ENCODE results near the gene CCL1. TPM values are rescaled to one million over a fixed set of nuclear protein-coding genes. Genes with fewer than 3 reads are reported as not detected.

The CCL1 gene
- total and polyA plus RNA-seq, 2 experiments from 2014 or later, result not detected

- no peak for TF ChIP-seq EZH2 (IDR thresholded peaks at IDR 0.05; ENCODE audit: low read depth, unreplicated experiment)
- no peak for TF ChIP-seq STAT1 (IDR thresholded peaks at IDR 0.05; ENCODE audit: unreplicated experiment)
- no peak for TF ChIP-seq CTCF (conservative IDR thresholded peaks at IDR 0.05; ENCODE audit: low read depth in 2 of 2)
- ATAC-seq (no peak), DNase-seq (ENCODE audit: low spot score) (no peak)
- Histone ChIP-seq H3K9me2 (ENCODE audit: insufficient read depth) (peaks cover 5% of the 10 kb centered on the region), H4K20me1 (replicated peaks; ENCODE audit: insufficient read depth) (no peaks in the 10 kb centered on the region), H3K79me2 (replicated peaks; ENCODE audit: insufficient read depth) (no peaks in the 10 kb centered on the region), H3K36me3 (ENCODE audit: insufficient read depth) (no peaks in the 10 kb centered on the region), H3F3A (replicated peaks; ENCODE audit: low read depth) (no peaks in the 10 kb centered on the region), H3K4me2 (no peak overlapping the region), H3K4me3 (no peak overlapping the region), H3K27ac (ENCODE audit: low read depth) (no peak overlapping the region), H3K27me3 (ENCODE audit: insufficient read depth) (no peaks in the 10 kb centered on the region), H3K4me1 (ENCODE audit: insufficient read depth) (peaks cover 10% of the 10 kb centered on the region), H2AFZ (no peak overlapping the region)
- Mint-ChIP-seq H3K4me3 (no peak overlapping the region), H3K36me3 (ENCODE audit: low read depth) (no peaks in the 10 kb centered on the region), H3K9me3 (no peaks in the 10 kb centered on the region), H3K4me1 (peaks cover 22% of the 10 kb centered on the region), H3K27ac (no peak overlapping the region), H3K27me3 (ENCODE audit: insufficient read depth, low read depth, poor library complexity) (no peaks in the 10 kb centered on the region)
These were observed 36.7 kb upstream of the CCL1 start for GRCh38 chr17:34399725-34400124.

GRCh38 chr17:34398990-34399389 is 36.0 kb upstream of the CCL1 start:
- Mint-ChIP-seq H3K27me3 (ENCODE audit: insufficient read depth, low read depth, poor library complexity) (no peaks in the 10 kb centered on the region), H3K4me3 (no peak overlapping the region), H3K27ac (no peak overlapping the region), H3K9me3 (no peaks in the 10 kb centered on the region), H3K4me1 (peaks cover 22% of the 10 kb centered on the region), H3K36me3 (ENCODE audit: low read depth) (no peaks in the 10 kb centered on the region)
- H3K4me2 ChIP-seq, result no peak overlapping the region
- no peak overlapping the region for H3K4me3 ChIP-seq
- H3K36me3 ChIP-seq (ENCODE audit: insufficient read depth), result no peaks in the 10 kb centered on the region
- H3K27me3 ChIP-seq (ENCODE audit: insufficient read depth), result no peaks in the 10 kb centered on the region
- DNase-seq (ENCODE audit: low spot score), result no peak
- H3K27ac ChIP-seq (ENCODE audit: low read depth), result no peak overlapping the region
- H2AFZ ChIP-seq, result no peak overlapping the region
- H3K4me1 ChIP-seq (ENCODE audit: insufficient read depth), result peaks cover 10% of the 10 kb centered on the region
- H4K20me1 ChIP-seq (replicated peaks; ENCODE audit: insufficient read depth), result no peaks in the 10 kb centered on the region
- ATAC-seq, result no peak
- no peaks in the 10 kb centered on the region for H3K79me2 ChIP-seq (replicated peaks; ENCODE audit: insufficient read depth)
- TF ChIP-seq JUNB (IDR thresholded peaks at IDR 0.05; ENCODE audit: unreplicated experiment), result no peak
- TF ChIP-seq CTCF (conservative IDR thresholded peaks at IDR 0.05; ENCODE audit: low read depth in 2 of 2), result no peak
- no peak for TF ChIP-seq CREB1 (CRISPR knock-in tag; IDR thresholded peaks at IDR 0.05; ENCODE audit: low read depth)
- no peak for TF ChIP-seq POLR2AphosphoS5 (IDR thresholded peaks at IDR 0.05; ENCODE audit: low read depth)
- no peak for TF ChIP-seq STAT1 (IDR thresholded peaks at IDR 0.05; ENCODE audit: unreplicated experiment)
- no peak for TF ChIP-seq NANOG (IDR thresholded peaks at IDR 0.05; ENCODE audit: borderline replicate concordance)
- no peak for TF ChIP-seq EZH2phosphoT487 (IDR thresholded peaks at IDR 0.05; ENCODE audit: unreplicated experiment)
- TF ChIP-seq ETS1 (IDR thresholded peaks at IDR 0.05), result no peak
- TF ChIP-seq REST (IDR thresholded peaks at IDR 0.05; ENCODE audit: unreplicated experiment), result no peak
- H3K9me2 ChIP-seq (ENCODE audit: insufficient read depth), result peaks cover 5% of the 10 kb centered on the region
- H3F3A ChIP-seq (replicated peaks; ENCODE audit: low read depth), result no peaks in the 10 kb centered on the region
